T-helper 2 cell treated with Interferon-gamma antibody and Interleukin-4, amounts not matched to agents 5 μg/mL and 100 μg/mL, for 36 hours (primary cell): ENCODE measurements around the gene SLC25A2.

Experiments used
- DNase-seq: peaks from one replicate; pipeline ENCODE4 v3.0.0; 2021; ENCODE audit warnings: low spot score
- H3K27ac Mint-ChIP-seq: one replicate; pipeline ENCODE4 v1.8.0; 2021; ENCODE audit warnings: mild to moderate bottlenecking, mixed read lengths
- H3K27me3 Mint-ChIP-seq: one replicate; pipeline ENCODE4 v1.8.0; 2021; ENCODE audit warnings: low read depth, mixed read lengths
- H3K36me3 Mint-ChIP-seq: one replicate; pipeline ENCODE4 v1.8.0; 2021; ENCODE audit warnings: low read depth, mixed read lengths
- H3K4me1 Mint-ChIP-seq: one replicate; pipeline ENCODE4 v1.8.0; 2021; ENCODE audit warnings: low read depth, mixed read lengths
- H3K4me3 Mint-ChIP-seq: one replicate; pipeline ENCODE4 v1.8.0; 2022; ENCODE audit warnings: mild to moderate bottlenecking, moderate library complexity, mixed read lengths
- H3K9me3 Mint-ChIP-seq: one replicate; pipeline ENCODE4 v1.8.0; 2021; ENCODE audit warnings: mixed read lengths

The SLC25A2 gene

DNA sequence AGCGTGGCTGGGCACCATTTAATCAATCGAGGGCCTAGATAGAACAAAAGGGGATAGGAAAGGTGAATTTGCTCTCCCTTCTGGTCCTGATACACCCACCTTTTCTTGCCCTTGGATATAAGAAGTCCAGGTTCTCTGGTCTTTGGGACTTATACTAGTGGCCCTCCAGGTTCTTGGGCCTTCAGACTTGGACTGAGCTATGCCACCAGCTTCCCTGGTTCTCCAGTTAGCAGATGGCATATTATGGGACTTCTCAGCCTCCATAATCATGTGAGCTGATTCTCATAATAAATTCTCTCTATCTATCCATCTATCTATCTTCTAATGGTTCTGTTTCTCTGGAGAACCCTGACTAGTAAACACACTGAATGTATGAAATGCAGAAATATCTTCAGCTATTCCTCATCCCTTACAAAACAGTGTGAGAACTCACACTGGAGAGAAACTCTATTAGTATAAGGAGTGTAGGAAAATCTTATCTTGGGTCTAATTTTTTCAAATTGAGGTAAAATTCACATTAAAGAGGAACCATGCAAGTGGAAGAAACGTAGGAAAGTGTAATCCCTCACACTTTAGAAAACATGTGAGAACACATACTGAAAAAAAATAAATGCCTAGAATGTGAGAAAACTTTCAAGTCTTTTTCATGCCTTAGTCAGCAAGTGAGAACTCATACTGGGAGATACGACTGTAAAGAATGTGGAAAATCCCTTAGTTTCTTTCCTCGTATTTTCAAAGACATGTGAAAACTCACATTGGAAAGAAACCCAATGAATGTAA lies 43.2 kb downstream of the SLC25A2 start:
- no peak overlapping the region for H3K27ac Mint-ChIP-seq
- no peak for DNase-seq
- no peaks in the 10 kb centered on the region for H3K4me1 Mint-ChIP-seq
- H3K27me3 Mint-ChIP-seq = no peaks in the 10 kb centered on the region
- H3K9me3 Mint-ChIP-seq = peaks cover 79% of the 10 kb centered on the region
- H3K36me3 Mint-ChIP-seq = peaks cover 5% of the 10 kb centered on the region
- no peak overlapping the region for H3K4me3 Mint-ChIP-seq

DNA sequence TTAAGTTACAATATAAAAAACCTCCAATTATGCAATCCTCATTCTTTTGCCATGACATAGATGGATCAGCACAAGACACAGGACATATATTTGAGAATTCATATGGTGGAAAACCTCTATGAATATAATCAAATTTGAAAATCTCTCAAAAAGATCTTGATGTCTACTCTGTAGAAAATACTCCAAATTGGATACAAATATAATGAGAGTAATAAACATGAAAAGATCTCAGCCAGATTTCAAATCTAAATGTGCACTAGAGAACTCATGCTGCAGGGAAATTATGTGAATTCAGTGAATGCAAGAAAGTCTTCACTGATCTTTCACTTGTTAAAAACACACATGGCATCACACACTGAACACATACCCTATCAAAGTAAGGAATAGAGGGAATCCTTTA lies 44.9 kb downstream of the SLC25A2 start:
- peaks cover 7% of the 10 kb centered on the region for H3K36me3 Mint-ChIP-seq
- H3K4me1 Mint-ChIP-seq = no peaks in the 10 kb centered on the region
- H3K4me3 Mint-ChIP-seq = no peak overlapping the region
- no peak for DNase-seq
- no peak overlapping the region for H3K27ac Mint-ChIP-seq
- no peaks in the 10 kb centered on the region for H3K27me3 Mint-ChIP-seq
- H3K9me3 Mint-ChIP-seq = peaks cover 81% of the 10 kb centered on the region

DNA sequence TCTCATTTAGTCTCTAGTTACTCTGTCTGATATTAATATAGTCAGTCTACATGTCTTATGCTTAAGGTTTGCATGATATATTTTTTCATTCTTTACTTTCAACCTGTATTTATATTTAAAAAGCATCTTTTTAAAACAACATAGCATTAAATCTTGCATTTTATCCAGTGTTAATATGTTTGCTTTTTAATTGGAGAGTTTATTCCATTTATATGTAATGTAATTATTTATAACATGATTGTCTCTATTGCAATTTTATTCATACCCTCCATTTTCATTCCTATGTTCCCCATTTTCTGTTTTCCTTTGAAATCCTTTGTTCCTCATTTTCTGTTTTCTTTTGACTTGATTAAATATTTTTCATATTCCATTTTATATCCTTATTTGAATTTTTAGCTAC lies 45.4 kb downstream of the SLC25A2 start:
- H3K27me3 Mint-ChIP-seq = no peaks in the 10 kb centered on the region
- no peak for DNase-seq
- H3K4me3 Mint-ChIP-seq = no peak overlapping the region
- no peak overlapping the region for H3K27ac Mint-ChIP-seq
- peaks cover 7% of the 10 kb centered on the region for H3K36me3 Mint-ChIP-seq
- no peaks in the 10 kb centered on the region for H3K4me1 Mint-ChIP-seq
- H3K9me3 Mint-ChIP-seq = peaks cover 83% of the 10 kb centered on the region
